HG03354 (cell line): Measurements from ENCODE around the gene IL17RA.

Experiments used
- ATAC-seq: cut with Tn5 transposase; IDR thresholded peaks from one replicate; pipeline ENCODE4 v1.9.1; 2021; ENCODE audit warnings: mild to moderate bottlenecking; ENCODE audit not compliant: unreplicated experiment, poor library complexity, severe bottlenecking

Gene IL17RA

GRCh38 chr22:17105143-17106129 is 20.6 kb downstream of the IL17RA start:
- no peak for ATAC-seq

- ATAC-seq = no peak
These were observed 21.5 kb downstream of the IL17RA start for GRCh38 chr22:17106161-17106784.

GRCh38 chr22:17106785-17107546 is 22.2 kb downstream of the IL17RA start:
- ATAC-seq = no peak

GRCh38 chr22:17107547-17107810 is 22.7 kb downstream of the IL17RA start:
- ATAC-seq = no peak

- no peak for ATAC-seq
These were observed 23.7 kb downstream of the IL17RA start for GRCh38 chr22:17108256-17109112.

- ATAC-seq = no peak
These were observed 24.5 kb downstream of the IL17RA start for GRCh38 chr22:17109113-17109865.

- ATAC-seq = no peak
These were observed 25.2 kb downstream of the IL17RA start for GRCh38 chr22:17109976-17110375.

- ATAC-seq = no peak
These were observed 26.2 kb downstream of the IL17RA start for GRCh38 chr22:17110791-17111550.

GRCh38 chr22:17112491-17113042 is 27.8 kb downstream of the IL17RA start:
- ATAC-seq = no peak

- no peak for ATAC-seq
These were observed 28.8 kb downstream of the IL17RA start for GRCh38 chr22:17113600-17113999.

GRCh38 chr22:17114173-17114897 is 29.5 kb downstream of the IL17RA start:
- no peak for ATAC-seq

- ATAC-seq = no peak
These were observed 30.1 kb downstream of the IL17RA start for GRCh38 chr22:17114898-17115235.

GRCh38 chr22:17115236-17115635 is 30.4 kb downstream of the IL17RA start:
- ATAC-seq = no peak

- no peak for ATAC-seq
These were observed 31.3 kb downstream of the IL17RA start for GRCh38 chr22:17115945-17116565.

- no peak for ATAC-seq
These were observed 32.0 kb downstream of the IL17RA start for GRCh38 chr22:17116572-17117330.

GRCh38 chr22:17117400-17117799 is 32.6 kb downstream of the IL17RA start:
- ATAC-seq = no peak
